HepG2 (cell line): ENCODE measurements around the gene RHBDF2. TPM values are rescaled to one million over a fixed set of nuclear protein-coding genes. Genes with fewer than 3 reads are reported as not detected.

Experiments used
- ATAC-seq: fragments of 200-7000 bp; cut with Tn5 transposase; 3 replicates; pipeline ENCODE4 v1.9.1; 2020; ENCODE audit warnings: mild to moderate bottlenecking, moderate library complexity
- BruUV-seq: library from RNA; stranded (reverse); fragments of 400-500 nt; replicated peaks from 2 replicates; lab custom pipeline; 2021; lab: Mats Ljungman, UMichigan
- CTCF ChIA-PET: fragments of 300-600 bp; formaldehyde crosslinking; extraction: SDS; loops from one replicate; lab custom pipeline; 2021; ENCODE audit warnings: low total read pairs, inconsistent platforms, low intra/inter-chr PET ratio; lab: Yijun Ruan, JAX
- POLR2A ChIA-PET: fragments of 350-600 bp; sonication (Branson Sonifier 250); formaldehyde crosslinking; loops from one replicate; lab custom pipeline; 2020; ENCODE audit warnings: antibody characterized with exemption, inconsistent platforms; lab: Yijun Ruan, JAX
- DNase-seq: peaks from one replicate; pipeline ENCODE4 v3.0.0-alpha.2; 2015; ENCODE audit warnings: low spot score
- FAIRE-seq: peaks from 3 replicates; lab custom pipeline; 2011; peaks lifted over from hg19 to GRCh38; lab: Jason Lieb, UNC
- H2AFZ ChIP-seq: one replicate; pipeline ENCODE4 v1.6.1; 2011; ENCODE audit warnings: low read length, inconsistent platforms
- H3K27ac ChIP-seq: fragments of 300-600 bp; 3 replicates; pipeline ENCODE4 v1.8.0; 2011; ENCODE audit warnings: mixed run types, mild to moderate bottlenecking, mixed read lengths, low read length, inconsistent platforms; ENCODE audit not compliant: insufficient read depth; ENCODE audit errors: extremely low read length
- H3K27me3 ChIP-seq, 2 experiments: fragments of 200-600 bp in 1 of 2; 2 replicates in 1 of 2; 3 replicates in 1 of 2; pipeline versions ENCODE4 v1.6.0 to v1.8.0; 2011; ENCODE audit warnings: low read length in 2 of 2, mild to moderate bottlenecking in 2 of 2, moderate library complexity in 2 of 2, inconsistent platforms in 1 of 2; ENCODE audit not compliant: insufficient read depth in 2 of 2, control insufficient read depth in 1 of 2
- H3K36me3 ChIP-seq, 2 experiments: fragments of 200-600 bp in 1 of 2; replicated peaks in 1 of 2; 2 replicates in 1 of 2; 3 replicates in 1 of 2; pipeline versions ENCODE4 v1.5.1 to v1.8.0; 2011; ENCODE audit warnings: low read length in 2 of 2, inconsistent platforms in 1 of 2; ENCODE audit not compliant: insufficient read depth in 2 of 2, control insufficient read depth in 1 of 2
- H3K4me1 ChIP-seq: 2 replicates; pipeline ENCODE4 v1.5.1; 2012; ENCODE audit warnings: low read length, inconsistent platforms; ENCODE audit not compliant: insufficient read depth
- H3K4me2 ChIP-seq: 2 replicates; pipeline ENCODE4 v1.6.0; 2011; ENCODE audit warnings: low read depth, low read length, inconsistent platforms
- H3K4me3 ChIP-seq, 3 experiments: fragments of 200-600 bp in 1 of 3; sonication (generic), shearing (Covaris generic) in 1 of 3; replicated peaks in 1 of 3; 2 replicates each; pipeline ENCODE4 v1.5.1; 2011 to 2016; ENCODE audit warnings: low read length in 3 of 3, inconsistent platforms in 2 of 3, low read depth in 2 of 3, mild to moderate bottlenecking in 2 of 3, control low read depth in 1 of 3, mixed read lengths in 1 of 3; ENCODE audit not compliant: insufficient read depth in 1 of 3
- H3K79me2 ChIP-seq: one replicate; pipeline ENCODE4 v1.6.1; 2011; ENCODE audit warnings: low read length, inconsistent platforms; ENCODE audit not compliant: insufficient read depth
- H3K9ac ChIP-seq: 2 replicates; pipeline ENCODE4 v1.6.0; 2011; ENCODE audit warnings: mild to moderate bottlenecking, low read depth, low read length, inconsistent platforms; ENCODE audit not compliant: insufficient read depth
- H3K9me3 ChIP-seq: 2 replicates; pipeline ENCODE4 v1.5.1; 2012; ENCODE audit warnings: mild to moderate bottlenecking, low read length
- H4K20me1 ChIP-seq: 2 replicates; pipeline ENCODE4 v1.6.0; 2011; ENCODE audit warnings: inconsistent platforms, mild to moderate bottlenecking, low read length, moderate library complexity; ENCODE audit not compliant: insufficient read depth
- ETV5 ChIP-seq: IDR thresholded peaks from 2 replicates; pipeline ENCODE4 v1.6.1; 2018; ENCODE audit warnings: missing biosample characterization, missing genetic modification reagents, inconsistent platforms, borderline replicate concordance
- JUND ChIP-seq: sonication (generic); formaldehyde crosslinking; IDR thresholded peaks from 2 replicates; pipeline ENCODE4 v1.8.0; 2022; ENCODE audit warnings: mild to moderate bottlenecking, missing genetic modification reagents
- MAFK ChIP-seq, 2 experiments: IDR thresholded peaks in 1 of 2; conservative IDR thresholded peaks in 1 of 2; 2 replicates each; pipeline ENCODE4 v1.6.1; 2011; ENCODE audit warnings: improper control_type of control experiment in 2 of 2, low read length in 2 of 2
- POLR2G ChIP-seq: fragments of 200-400 bp; formaldehyde crosslinking; IDR thresholded peaks from 2 replicates; pipeline ENCODE4 v1.6.1; 2018; ENCODE audit warnings: mild to moderate bottlenecking, low read depth, low read length, moderate library complexity
- RBM22 ChIP-seq: fragments of 200-400 bp; formaldehyde crosslinking; optimal IDR thresholded peaks from 2 replicates; pipeline ENCODE3; 2017; ENCODE audit warnings: mild to moderate bottlenecking, low read length, moderate library complexity
- SIN3B ChIP-seq: fragments of 150-350 bp; IDR thresholded peaks from 2 replicates; pipeline ENCODE4 v1.6.1; 2014; ENCODE audit warnings: low read length
- ZNF136 ChIP-seq: sonication (generic); formaldehyde crosslinking; IDR thresholded peaks from 2 replicates; pipeline ENCODE4 v1.8.1; 2022; ENCODE audit warnings: low read depth, mild to moderate bottlenecking, moderate library complexity, missing genetic modification reagents
- ZNF709 ChIP-seq: sonication (generic); formaldehyde crosslinking; IDR thresholded peaks from 2 replicates; pipeline ENCODE4 v1.5.0; 2020; ENCODE audit warnings: mild to moderate bottlenecking, missing genetic modification reagents
- WGBS: methylation state at CpG from one replicate; pipeline ENCODE4 v1.1.6; 2017; ENCODE audit warnings: low lambda C conversion rate; 5-methylcytosine and 5-hydroxymethylcytosine counted together
- in situ Hi-C: cut with HindIII; loops from 2 replicates; pipeline ENCODE4 v1.10.0; 2017; ENCODE audit warnings: low pct_unique_long_range_greater_than_20kb; ENCODE audit not compliant: extremely low pct_ligation_motif_present
- intact Hi-C: fragments of 100-400 bp; cut with micrococcal nuclease; formaldehyde crosslinking; loops from one replicate; pipeline ENCODE4 v1.10.0; 2022; ENCODE audit not compliant: unreplicated experiment
- polyA plus RNA-seq, 8 experiments: library from polyadenylated mRNA; depleted of rRNA in 3 of 8; stranded (reverse) in 7 of 8; unstranded in 1 of 8; fragments of >200 nt; fragmentation: Illumina TruSeq in 4 of 8; extraction: Trizol in 4 of 8; gene quantifications; 2 replicates each; pipeline versions ENCODE4 v1.2.1 to v1.2.3, GENCODE V29; 2011 to 2016; ENCODE audit warnings: low read depth in 4 of 8, missing spikeins in 1 of 8, mixed read lengths in 1 of 8; ENCODE audit not compliant: insufficient read depth in 1 of 8
- total RNA-seq, 5 experiments: library from RNA; depleted of rRNA; stranded (reverse); fragments of >200 nt; fragmentation: Illumina TruSeq; extraction: Trizol; gene quantifications; 2 replicates each; pipeline ENCODE4 v1.2.3, GENCODE V29; 2016; ENCODE audit warnings: low read depth in 1 of 5
- TF ChIP-seq, protein P1 (sequence below): sonication (generic); formaldehyde crosslinking; IDR thresholded peaks from 2 replicates; pipeline ENCODE4 v1.5.0; 2020; ENCODE audit warnings: missing genetic modification reagents
- TF ChIP-seq, protein P2 (sequence below): sonication (generic); formaldehyde crosslinking; IDR thresholded peaks from 2 replicates; pipeline ENCODE4 v1.4.0; 2020; ENCODE audit warnings: missing genetic modification reagents, borderline replicate concordance
- TF ChIP-seq, protein P3 (sequence below): sonication (generic); formaldehyde crosslinking; IDR thresholded peaks from 2 replicates; pipeline ENCODE4 v1.4.0; 2020; ENCODE audit warnings: missing genetic modification reagents
- TF ChIP-seq, protein P4 (sequence below): sonication (generic); formaldehyde crosslinking; IDR thresholded peaks from 2 replicates; pipeline ENCODE4 v1.4.0; 2020; ENCODE audit warnings: missing genetic modification reagents, borderline replicate concordance
- TF ChIP-seq, protein P5 (sequence below): IDR thresholded peaks from 2 replicates; pipeline ENCODE4 v1.6.1; 2016; ENCODE audit warnings: mild to moderate bottlenecking

Gene RHBDF2
- total and polyA plus RNA-seq, 2 of the 13 experiments (the other 11 are each of a cell fraction or from before 2014, with no cell fraction given), result 7.8 to 24.2 TPM

DNA sequence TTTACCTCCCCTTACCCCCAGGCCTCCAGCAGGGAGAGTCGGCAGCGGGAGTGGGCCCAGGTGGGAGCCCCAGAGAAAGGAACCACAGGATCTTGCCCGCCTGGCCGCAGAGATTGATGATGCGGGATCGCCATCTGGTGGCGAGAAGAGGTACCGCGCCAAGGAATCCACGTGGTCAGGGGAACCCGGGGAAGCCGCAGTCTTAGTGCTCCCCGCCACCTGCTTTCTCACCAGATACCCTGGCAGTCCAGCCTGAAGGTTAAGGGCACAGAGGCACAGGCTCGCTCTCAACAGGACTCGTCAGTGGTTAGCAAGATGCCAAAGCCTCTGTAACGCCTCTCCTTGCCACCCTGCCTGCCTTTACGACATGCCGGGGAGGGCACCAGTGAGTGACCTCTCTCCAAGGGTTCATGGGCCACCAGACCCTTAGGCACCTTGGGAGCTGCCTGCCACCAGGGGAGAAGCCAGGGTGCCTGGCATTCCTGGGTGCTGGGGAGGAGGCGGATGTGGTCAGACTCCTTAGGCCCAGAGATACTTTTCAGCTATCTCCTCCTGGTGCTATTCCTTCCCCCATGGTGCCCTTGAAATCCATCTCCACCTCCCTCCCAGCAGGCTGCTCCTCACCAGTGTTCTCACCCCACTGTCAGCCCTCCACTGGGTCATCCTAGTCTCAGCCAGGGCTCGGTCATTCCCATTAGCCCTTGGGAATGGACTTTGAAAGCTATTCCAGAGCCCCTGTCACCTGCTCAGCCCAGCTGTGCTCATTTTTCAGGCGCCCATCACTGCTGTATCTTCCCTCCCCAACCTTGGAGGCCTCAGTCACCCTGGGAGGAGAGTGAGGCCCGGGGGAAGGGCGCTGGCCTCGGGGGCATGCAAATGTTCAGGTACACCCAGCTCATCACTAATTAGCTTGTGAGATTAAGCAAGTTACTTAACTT is 5.5 kb upstream of the RHBDF2 start:
- peak; percentile 69 for DNase-seq
- H3K4me3 ChIP-seq, result peak overlapping the region in 2 of 3 experiments; percentile 27 to 73; a peak in 4 of 6 replicates
- no peaks in the 10 kb centered on the region for H3K79me2 ChIP-seq
- BruUV-seq, result no TSS peak
- H3K4me1 ChIP-seq, result peaks cover 56% of the 10 kb centered on the region
- peaks cover 0 to 16% of the 10 kb centered on the region in 2 experiments; a peak in 4 of 5 replicates for H3K27me3 ChIP-seq
- 9% methylated on average over 11 of the region's 24 CpGs for WGBS
- ChIA-PET CTCF (interaction anchor here (1.2 to 4.5 kb wide), 7 partner anchors 32 to 98 kb away, joined by 4 to 86 read pairs (median 11); partner anchors contain the start of gene AANAT), POLR2A (interaction anchor here (0.8 to 1.6 kb wide), 6 partner anchors 9 to 48 kb away, joined by 3 to 4 read pairs (median 3); partner anchors contain the start of gene AANAT)
- peak; percentile 52 for FAIRE-seq
- ATAC-seq, result peak; percentile 74
- no peak overlapping the region for H3K27ac ChIP-seq
- H3K36me3 ChIP-seq, result no peaks in the 10 kb centered on the region
- in situ Hi-C loops (loop anchor here (5.0 kb wide), 2 partner anchors 39 to 99 kb away; partner anchors contain the start of gene AANAT), intact Hi-C loops (loop anchor here (1.0 kb wide), 3 partner anchors 40 to 98 kb away; no protein-coding TSS in a partner anchor)
- H3K9ac ChIP-seq, result peak overlapping the region; percentile 45; the same call in 1 of the 2 replicates
- no peaks in the 10 kb centered on the region for H4K20me1 ChIP-seq
- H3K9me3 ChIP-seq, result no peaks in the 10 kb centered on the region
- peak overlapping the region; percentile 94 for H2AFZ ChIP-seq
- peak overlapping the region; percentile 96 for H3K4me2 ChIP-seq
- TF ChIP-seq, protein P1, sequence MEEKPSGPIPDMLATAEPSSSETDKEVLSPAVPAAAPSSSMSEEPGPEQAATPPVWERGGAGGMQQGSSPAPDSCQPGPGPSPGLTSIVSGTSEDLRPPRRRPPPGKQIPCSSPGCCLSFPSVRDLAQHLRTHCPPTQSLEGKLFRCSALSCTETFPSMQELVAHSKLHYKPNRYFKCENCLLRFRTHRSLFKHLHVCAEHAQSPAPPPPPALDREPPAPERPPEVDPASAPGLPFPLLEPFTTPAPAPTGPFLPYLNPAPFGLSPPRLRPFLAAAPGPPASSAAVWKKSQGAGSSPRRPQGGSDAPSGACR, result peak; percentile 84; the same call in 1 of the 2 replicates
- TF ChIP-seq ZNF709 (peak; percentile 47; the same call in 1 of the 2 replicates), ZNF136 (CRISPR knock-in tag) (no peak; the same call in 1 of the 2 replicates), MAFK (conservative IDR thresholded peaks at IDR 0.05 in 1 of 2, IDR thresholded peaks at IDR 0.05 in 1 of 2; ENCODE audit: low read length in 2 of 2) (no peak), ETV5 (peak; percentile 56), RBM22 (no peak), JUND (CRISPR knock-in tag) (no peak), POLR2G (no peak), SIN3B (peak; percentile 51; the same call in 1 of the 2 replicates)
- TF ChIP-seq, protein P2, sequence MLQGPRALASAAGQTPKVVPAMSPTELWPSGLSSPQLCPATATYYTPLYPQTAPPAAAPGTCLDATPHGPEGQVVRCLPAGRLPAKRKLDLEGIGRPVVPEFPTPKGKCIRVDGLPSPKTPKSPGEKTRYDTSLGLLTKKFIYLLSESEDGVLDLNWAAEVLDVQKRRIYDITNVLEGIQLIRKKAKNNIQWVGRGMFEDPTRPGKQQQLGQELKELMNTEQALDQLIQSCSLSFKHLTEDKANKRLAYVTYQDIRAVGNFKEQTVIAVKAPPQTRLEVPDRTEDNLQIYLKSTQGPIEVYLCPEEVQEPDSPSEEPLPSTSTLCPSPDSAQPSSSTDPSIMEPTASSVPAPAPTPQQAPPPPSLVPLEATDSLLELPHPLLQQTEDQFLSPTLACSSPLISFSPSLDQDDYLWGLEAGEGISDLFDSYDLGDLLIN, result no peak
- TF ChIP-seq, protein P3, sequence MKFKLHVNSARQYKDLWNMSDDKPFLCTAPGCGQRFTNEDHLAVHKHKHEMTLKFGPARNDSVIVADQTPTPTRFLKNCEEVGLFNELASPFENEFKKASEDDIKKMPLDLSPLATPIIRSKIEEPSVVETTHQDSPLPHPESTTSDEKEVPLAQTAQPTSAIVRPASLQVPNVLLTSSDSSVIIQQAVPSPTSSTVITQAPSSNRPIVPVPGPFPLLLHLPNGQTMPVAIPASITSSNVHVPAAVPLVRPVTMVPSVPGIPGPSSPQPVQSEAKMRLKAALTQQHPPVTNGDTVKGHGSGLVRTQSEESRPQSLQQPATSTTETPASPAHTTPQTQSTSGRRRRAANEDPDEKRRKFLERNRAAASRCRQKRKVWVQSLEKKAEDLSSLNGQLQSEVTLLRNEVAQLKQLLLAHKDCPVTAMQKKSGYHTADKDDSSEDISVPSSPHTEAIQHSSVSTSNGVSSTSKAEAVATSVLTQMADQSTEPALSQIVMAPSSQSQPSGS, result 0 out of 2 replicates have a peak, but pooled peaks have one; percentile 47
- TF ChIP-seq, protein P4, sequence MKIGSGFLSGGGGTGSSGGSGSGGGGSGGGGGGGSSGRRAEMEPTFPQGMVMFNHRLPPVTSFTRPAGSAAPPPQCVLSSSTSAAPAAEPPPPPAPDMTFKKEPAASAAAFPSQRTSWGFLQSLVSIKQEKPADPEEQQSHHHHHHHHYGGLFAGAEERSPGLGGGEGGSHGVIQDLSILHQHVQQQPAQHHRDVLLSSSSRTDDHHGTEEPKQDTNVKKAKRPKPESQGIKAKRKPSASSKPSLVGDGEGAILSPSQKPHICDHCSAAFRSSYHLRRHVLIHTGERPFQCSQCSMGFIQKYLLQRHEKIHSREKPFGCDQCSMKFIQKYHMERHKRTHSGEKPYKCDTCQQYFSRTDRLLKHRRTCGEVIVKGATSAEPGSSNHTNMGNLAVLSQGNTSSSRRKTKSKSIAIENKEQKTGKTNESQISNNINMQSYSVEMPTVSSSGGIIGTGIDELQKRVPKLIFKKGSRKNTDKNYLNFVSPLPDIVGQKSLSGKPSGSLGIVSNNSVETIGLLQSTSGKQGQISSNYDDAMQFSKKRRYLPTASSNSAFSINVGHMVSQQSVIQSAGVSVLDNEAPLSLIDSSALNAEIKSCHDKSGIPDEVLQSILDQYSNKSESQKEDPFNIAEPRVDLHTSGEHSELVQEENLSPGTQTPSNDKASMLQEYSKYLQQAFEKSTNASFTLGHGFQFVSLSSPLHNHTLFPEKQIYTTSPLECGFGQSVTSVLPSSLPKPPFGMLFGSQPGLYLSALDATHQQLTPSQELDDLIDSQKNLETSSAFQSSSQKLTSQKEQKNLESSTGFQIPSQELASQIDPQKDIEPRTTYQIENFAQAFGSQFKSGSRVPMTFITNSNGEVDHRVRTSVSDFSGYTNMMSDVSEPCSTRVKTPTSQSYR (CRISPR knock-in tag), result no peak
- TF ChIP-seq, protein P5, sequence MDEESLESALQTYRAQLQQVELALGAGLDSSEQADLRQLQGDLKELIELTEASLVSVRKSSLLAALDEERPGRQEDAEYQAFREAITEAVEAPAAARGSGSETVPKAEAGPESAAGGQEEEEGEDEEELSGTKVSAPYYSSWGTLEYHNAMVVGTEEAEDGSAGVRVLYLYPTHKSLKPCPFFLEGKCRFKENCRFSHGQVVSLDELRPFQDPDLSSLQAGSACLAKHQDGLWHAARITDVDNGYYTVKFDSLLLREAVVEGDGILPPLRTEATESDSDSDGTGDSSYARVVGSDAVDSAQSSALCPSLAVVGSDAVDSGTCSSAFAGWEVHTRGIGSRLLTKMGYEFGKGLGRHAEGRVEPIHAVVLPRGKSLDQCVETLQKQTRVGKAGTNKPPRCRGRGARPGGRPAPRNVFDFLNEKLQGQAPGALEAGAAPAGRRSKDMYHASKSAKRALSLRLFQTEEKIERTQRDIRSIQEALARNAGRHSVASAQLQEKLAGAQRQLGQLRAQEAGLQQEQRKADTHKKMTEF (CRISPR knock-in tag), result 0 out of 2 replicates have a peak, but pooled peaks have one; percentile 35
